ENCODE results near the gene LRP1B.

LRP1B gene

DNA sequence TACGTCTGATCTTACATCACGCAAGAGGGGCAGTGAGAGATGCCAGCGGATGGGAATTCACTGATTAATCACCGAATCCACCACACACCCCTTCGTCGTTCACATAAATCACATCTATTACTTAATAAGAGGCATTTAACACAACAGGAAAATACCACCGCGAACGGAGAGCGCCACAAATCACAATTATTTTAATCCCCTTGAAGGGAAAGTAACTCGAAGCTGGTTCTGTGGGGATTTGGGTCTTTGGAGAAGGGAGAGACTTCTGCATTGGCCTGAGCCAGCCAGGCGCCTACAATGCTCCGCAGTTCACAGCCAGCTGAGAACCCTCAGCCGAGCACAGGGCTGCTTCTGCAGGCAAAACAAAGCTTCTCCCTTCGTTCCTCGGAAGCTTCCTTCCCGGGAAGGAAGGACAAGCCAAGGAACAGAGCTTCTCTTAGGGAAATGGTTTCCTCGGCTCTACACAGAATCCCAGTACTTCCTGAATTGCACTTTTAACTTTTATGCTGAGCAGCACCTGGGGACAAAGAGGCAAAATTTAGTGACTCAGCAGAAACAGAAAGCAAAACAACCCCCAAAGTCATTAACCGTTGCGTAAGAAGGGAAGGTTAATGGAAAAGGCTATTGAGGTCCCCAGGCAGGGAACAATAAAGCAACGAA is at the start of gene LRP1B:
Gene LRP1B, minus strand, starts transcription at position 7 of the 660 bp plus-strand sequence. CDS start 287 bp downstream, outside the sequence.
- no peak for DNase-seq (ENCODE audit: low read depth in 2 of 3, low spot score in 1 of 3)

- DNase-seq (ENCODE audit: low read depth in 2 of 3, low spot score in 1 of 3), result no peak
Measured at GRCh38 chr2:142179686-142180085, 48.9 kb upstream of the LRP1B start.

- no peak for DNase-seq (ENCODE audit: low read depth in 2 of 3, low spot score in 1 of 3)
Measured at GRCh38 chr2:142178604-142179003, 47.8 kb upstream of the LRP1B start.

DNA sequence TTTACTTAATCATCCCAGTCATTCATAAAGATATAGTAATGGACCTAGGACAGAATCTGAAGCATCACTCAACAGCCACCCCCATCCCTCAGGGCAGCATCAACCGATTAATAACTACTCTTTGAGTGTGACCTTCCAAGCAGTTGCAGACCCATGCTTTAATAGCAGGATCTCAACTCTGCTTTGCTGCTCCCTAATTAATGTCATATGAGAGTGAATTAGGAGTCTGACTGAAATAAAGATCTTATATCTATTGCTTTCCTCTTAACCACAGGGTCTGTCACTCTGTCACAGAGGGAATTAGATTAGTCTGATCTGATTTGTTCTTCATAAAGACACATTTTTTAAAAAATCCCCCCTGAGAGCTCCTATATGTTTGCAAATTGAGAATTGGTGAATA is 46.1 kb upstream of the LRP1B start:
- DNase-seq (ENCODE audit: low read depth in 2 of 3, low spot score in 1 of 3), result no peak

DNA sequence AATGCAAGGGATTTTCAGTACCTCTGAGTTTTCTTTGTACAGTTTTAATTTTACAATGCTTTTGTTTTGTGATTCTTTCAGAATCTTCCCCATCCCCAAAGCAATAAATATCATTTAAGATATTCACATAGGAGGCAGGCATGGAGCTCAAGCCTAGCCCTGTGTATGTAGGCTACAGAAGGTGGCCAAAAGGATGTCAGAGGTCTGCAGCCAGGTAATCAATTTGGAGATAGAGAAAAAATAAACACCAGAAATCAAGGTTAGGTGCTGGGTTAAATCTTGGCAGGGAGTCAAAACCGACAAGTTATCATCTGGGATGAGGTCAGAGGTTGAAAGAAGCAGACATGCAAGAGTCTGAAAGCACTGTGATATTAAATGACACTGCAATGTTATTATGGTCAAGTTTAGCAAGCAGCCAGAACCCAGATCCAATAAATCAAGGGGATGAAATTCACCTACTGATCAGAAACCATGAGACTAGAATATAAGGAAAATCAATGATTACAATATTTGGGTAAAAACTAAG is 45.1 kb upstream of the LRP1B start:
- no peak for DNase-seq (ENCODE audit: low read depth in 2 of 3, low spot score in 1 of 3)

DNA sequence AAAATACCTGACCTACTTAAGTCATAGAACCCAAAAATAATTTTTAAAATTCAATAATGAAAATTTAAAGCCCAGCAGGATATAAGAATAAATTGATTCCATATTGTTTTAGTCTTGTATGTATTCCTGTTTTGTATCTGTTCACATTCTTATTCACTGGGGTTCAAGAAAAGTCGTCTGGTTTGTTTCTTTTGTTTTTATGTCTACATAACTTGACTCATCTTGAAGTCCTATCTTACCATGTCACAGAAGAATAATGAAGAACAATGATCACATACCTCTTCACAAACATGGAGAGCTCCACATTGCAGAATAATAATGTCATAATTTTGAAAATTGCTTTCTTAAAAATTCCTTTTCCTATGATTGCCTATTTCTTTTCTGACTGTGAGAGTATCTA is 43.4 kb upstream of the LRP1B start:
- DNase-seq (ENCODE audit: low read depth in 2 of 3, low spot score in 1 of 3), result no peak

DNA sequence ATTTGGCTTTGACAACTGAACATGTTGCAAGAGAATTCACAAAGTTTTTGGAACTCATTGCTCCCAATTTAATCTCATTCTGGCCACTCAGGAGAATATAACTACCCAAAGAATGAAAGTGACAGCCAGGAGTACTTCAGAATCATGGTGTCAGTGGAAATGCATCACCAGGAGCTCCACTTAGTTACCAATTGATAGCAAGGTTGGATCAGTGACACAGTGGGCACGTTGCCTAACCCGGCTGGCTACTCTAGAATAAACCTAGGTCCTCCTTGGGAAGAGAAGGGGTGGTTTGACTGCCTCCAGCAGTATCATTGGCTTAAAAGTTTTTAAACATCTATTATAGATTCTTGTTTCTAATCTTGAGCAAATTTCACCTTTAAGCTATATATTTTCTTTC is 40.0 kb upstream of the LRP1B start:
- no peak for DNase-seq (ENCODE audit: low read depth in 2 of 3, low spot score in 1 of 3)

DNA sequence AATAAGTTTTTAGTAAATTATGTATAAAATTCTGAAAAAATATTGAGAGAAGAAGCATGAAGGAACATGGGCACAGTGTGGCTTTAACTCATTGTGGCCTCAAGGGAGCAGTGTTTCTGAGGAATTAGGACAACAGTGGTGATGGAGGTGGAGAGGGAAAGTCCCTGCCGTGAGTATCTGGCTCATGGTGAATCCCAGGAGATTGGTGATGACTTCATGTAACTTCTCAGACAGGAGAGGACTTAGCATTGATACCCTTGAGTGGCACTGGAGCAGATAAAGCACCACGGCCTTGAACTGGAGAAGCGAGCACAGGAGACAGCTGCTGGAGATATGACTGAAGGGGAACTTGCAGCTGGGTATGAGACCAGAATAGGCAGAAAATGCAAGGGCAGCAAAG is 35.0 kb upstream of the LRP1B start:
- no peak for DNase-seq (ENCODE audit: low read depth in 2 of 3, low spot score in 1 of 3)

- no peak for DNase-seq (ENCODE audit: low read depth in 2 of 3, low spot score in 1 of 3)
Measured at GRCh38 chr2:142153601-142154000, 22.8 kb upstream of the LRP1B start.

DNA sequence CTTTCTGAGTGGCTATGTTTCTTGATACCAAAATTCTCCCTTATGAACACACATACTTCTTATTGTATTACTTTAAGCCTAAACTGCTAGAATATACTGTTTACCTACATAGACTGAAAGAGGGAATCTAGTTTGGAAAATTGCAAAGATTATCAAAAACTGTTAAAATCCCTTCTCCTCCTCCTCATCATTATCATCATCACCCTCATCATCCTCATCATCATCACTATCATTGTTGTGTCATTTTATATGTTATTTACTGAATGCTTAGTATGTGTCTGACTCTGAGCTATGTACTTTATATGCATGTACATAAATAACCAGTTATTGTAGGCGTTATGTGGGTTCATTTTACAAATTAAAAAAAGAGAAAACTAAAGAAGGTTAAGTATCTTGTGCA is 19.6 kb upstream of the LRP1B start:
- no peak for DNase-seq (ENCODE audit: low read depth in 2 of 3, low spot score in 1 of 3)

- no peak for DNase-seq (ENCODE audit: low read depth in 2 of 3, low spot score in 1 of 3)
Measured at GRCh38 chr2:142144547-142144946, 13.7 kb upstream of the LRP1B start.

GRCh38 chr2:142142595-142142994 is 11.8 kb upstream of the LRP1B start:
- DNase-seq (ENCODE audit: low read depth in 2 of 3, low spot score in 1 of 3), result no peak

DNA sequence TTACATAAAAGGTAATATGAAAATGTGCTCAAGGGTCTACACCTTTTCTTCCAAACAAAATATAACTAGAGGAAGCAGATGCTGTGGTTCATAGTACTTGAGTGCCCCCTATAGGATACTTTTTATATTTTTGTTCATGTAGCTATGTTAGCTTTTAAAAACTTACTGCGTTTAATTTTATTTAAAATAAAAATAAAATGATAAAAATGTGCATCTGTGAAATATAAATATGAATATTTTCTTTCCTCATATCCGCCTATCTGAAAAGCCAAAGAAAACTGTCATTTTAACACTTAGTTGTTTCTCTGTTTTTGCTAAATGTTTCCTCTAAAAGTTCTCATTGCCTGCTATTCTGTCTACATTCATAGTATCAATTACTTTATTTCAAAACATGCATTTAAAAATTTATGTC is 9.6 kb upstream of the LRP1B start:
- no peak for DNase-seq (ENCODE audit: low read depth in 2 of 3, low spot score in 1 of 3)

GRCh38 chr2:142139384-142139783 is 8.6 kb upstream of the LRP1B start:
- no peak for DNase-seq (ENCODE audit: low read depth in 2 of 3, low spot score in 1 of 3)

DNA sequence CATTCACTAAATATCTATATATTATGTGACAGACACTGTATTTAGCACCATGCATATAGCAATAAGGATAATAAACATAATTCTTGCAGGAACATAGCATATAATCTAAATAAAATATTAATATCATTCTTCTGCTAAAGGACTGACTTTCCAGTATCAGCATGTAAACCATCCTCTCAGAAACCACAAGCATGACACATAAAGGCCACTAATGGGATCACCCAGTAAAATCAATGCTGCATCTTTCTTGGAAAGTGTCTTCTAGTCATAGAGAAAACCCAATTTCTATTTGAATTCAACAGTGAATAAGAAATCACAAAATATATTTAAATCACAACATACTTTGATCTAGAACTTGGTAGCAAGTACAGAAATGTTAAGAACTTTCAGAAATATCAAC is 5.8 kb upstream of the LRP1B start:
- no peak for DNase-seq (ENCODE audit: low read depth in 2 of 3, low spot score in 1 of 3)

DNA sequence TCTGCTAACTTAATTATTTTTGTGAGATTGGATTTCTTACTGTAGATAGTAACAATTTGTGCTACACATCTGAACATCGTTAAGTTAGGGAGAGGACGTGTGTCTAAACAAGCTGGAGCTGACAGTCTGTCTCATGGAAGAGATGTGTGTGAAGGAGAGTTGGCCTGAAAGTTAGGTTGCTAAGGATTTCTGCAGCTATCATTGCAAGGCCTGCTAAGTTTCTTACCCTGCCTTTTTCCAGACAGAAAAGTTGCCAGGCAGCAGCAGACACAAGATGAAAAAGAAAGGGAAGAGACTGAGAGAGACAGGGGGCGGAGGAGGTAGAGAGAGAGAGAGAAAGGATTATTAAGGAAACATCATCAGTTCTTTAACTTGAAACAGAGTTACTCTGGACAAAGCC is 4.1 kb upstream of the LRP1B start:
- no peak for DNase-seq (ENCODE audit: low read depth in 2 of 3, low spot score in 1 of 3)

DNA sequence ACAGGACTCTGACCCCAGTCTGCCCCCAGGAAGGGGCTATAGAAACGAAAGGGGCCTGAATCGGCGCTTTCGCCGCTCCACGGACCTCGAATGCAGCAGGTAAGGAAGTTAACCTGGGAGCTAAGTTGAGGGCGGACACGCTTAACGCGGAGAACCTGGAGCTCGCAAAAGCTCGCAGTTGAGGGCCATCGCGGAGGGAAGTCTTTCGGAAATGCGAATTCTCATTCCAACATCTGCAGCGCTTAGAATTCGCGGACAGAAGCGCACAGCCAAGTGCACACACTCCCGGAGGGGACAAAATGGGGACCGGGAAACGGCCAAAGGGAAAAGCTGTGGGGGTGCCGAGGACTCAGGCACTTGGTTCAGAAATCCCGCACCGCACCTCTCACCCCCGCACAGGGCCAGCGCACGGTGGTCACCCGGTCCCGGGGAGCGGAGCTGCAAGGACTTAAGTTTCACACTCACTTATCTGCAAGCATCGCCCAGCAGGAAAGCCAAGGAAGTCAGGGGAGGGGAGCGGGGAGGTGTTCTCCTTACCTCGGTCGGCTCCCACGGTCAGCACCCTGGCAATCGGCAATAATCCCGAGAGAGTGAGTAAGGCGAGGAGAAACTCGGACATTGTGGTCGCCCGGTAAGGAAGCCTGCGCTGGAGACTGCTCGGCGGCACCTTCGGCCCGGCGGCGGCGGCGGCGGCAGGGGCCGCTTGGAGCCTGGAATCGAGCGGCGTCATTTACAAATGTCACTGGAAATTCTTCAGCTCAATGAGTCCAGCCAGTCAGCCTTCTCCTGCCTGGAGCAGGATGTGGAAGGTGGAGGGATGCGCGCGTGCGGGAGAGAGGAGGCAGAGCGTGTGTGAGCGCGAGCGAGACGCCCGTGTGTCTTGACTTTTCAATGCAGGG is 456 bp downstream of the LRP1B start:
- DNase-seq (ENCODE audit: low read depth in 2 of 3, low spot score in 1 of 3), result no peak

DNA sequence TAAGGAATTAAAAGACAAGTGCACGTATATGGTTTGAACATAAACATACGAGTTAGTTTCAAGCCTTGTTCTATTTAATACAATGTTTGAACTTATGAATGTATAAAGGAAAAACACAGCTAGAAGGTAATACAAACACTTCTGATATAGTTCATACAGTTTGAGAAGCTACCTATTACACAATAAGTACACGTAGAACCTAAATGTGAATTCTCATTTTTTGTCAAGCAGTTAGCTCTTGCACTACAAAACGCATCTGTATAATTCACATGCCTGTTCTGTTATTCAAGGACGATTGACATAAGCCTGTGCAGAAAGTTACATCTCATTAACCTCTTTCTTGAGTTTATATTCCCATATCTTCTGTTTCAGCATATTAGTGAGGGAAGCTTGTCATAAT is 2.7 kb downstream of the LRP1B start:
- DNase-seq (ENCODE audit: low read depth in 2 of 3, low spot score in 1 of 3), result no peak

DNA sequence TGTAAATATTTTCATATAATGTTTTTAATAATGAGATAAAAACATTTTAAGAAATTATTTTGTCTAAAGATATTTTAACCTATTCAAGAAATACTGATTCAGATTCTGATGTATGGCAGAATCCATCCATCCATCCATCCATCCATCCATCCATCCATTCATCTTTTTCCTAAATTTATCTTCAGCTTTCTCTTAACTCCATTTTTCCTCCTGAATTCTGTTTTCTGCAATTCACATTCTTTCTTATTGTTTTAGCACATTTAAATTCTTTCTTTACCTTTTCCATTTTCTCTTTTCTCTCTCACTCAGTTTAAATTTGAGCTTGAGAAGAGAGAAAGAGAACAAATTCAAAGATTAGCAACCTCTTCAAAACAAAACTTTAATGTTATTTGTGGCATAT is 3.6 kb downstream of the LRP1B start:
- no peak for DNase-seq (ENCODE audit: low read depth in 2 of 3, low spot score in 1 of 3)

DNA sequence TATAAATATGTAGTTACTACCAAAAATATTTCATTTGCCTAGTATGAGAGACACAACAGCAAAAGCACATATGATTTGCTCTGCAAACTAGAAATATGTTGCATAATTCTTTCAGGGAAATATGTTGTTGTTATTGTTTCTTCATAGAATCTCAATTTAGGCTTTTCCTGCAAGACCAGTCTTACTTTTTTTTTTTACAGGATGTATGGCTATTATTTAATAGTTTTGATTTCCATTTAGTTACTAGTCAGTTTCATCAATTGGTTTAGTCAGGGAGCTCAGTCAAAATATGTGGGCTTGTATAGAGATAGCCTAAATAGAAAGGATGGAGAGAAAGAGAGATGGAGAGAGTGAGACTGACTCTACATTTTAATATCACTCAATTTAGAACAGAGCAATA is 6.1 kb downstream of the LRP1B start:
- DNase-seq (ENCODE audit: low read depth in 2 of 3, low spot score in 1 of 3), result no peak

- DNase-seq (ENCODE audit: low read depth in 2 of 3, low spot score in 1 of 3), result no peak
Measured at GRCh38 chr2:142119347-142119746, 11.5 kb downstream of the LRP1B start.

GRCh38 chr2:142112757-142113221 is 18.0 kb downstream of the LRP1B start:
- no peak for DNase-seq (ENCODE audit: low read depth in 2 of 3, low spot score in 1 of 3)

Data from stimulated activated CD4-positive, alpha-beta T cell treated with anti-CD3 and anti-CD28 coated beads, Interleukin-12 subunit alpha, Interleukin-12 subunit beta, amount 100 ng/mL, for 48 hours (primary cell).